ENCODE data around the gene PRKG1.
A peak's percentile ranks its signal among the peaks of the same experiment; 100 is the strongest.

Gene PRKG1

GRCh38 chr10:51419196-51420093, 345.2 kb downstream of the PRKG1 start:
- POLR2A ChIA-PET = no interaction called here
- CTCF ChIA-PET = interaction anchor here (0.6 to 4.9 kb wide), 3 partner anchors 9 to 356 kb away, joined by 3 to 45 read pairs (median 5); no protein-coding TSS in a partner anchor
- Histone ChIP-seq H3K27me3 (replicated peaks in 2 of 5; ENCODE audit: control insufficient read depth in 4 of 5, insufficient read depth in 5 of 5, low read length in 4 of 5) (peaks cover 0 to 3% (median 0%) of the 10 kb centered on the region in 5 experiments), H3K9me3 (ENCODE audit: control extremely low read depth in 1 of 5, control insufficient read depth in 4 of 5, insufficient read depth in 2 of 5, low read depth in 1 of 5, low read length in 4 of 5) (no peaks in the 10 kb centered on the region), H3K4me3 (ENCODE audit: control insufficient read depth in 1 of 7, extremely low read depth in 1 of 7, insufficient read depth in 4 of 7, low read depth in 2 of 7, low read length in 6 of 7) (no peak overlapping the region), H3K36me3 (ENCODE audit: control insufficient read depth in 4 of 4, insufficient read depth in 4 of 4, low read length in 3 of 4) (no peaks in the 10 kb centered on the region), H3K4me1 (ENCODE audit: control extremely low read depth in 1 of 4, control insufficient read depth in 4 of 4, insufficient read depth in 4 of 4, low read length in 3 of 4) (no peaks in the 10 kb centered on the region), H3K27ac (ENCODE audit: insufficient read depth in 1 of 2, low read depth in 1 of 2, low read length in 2 of 2, poor library complexity in 1 of 2, severe bottlenecking in 2 of 2) (no peak overlapping the region)
- no peak for DNase-seq
- WGBS (ENCODE audit: insufficient coverage) = 100% methylated on average over 2 of the region's 3 CpGs

DNA sequence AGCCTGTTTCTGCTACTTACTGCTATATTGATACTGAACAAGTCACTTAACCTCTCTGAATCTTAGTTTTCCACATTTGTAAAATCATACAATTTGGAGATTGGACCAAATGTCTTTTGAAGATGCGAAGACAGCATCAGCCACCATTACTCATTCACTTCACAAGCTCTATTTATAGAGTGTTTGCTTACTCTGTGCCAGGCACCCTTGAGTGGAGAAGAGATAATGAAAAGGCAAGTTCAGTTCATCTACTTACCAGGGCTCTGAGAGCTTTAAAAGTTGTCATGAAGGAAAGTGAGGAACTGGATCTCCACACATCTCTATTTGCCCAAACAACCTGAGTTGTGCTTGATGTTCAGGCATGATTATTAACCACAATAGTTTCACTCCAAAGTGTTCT, 347.6 kb downstream of the PRKG1 start:
- no peak for DNase-seq
- Histone ChIP-seq H3K4me3 (ENCODE audit: control insufficient read depth in 1 of 7, extremely low read depth in 1 of 7, insufficient read depth in 4 of 7, low read depth in 2 of 7, low read length in 6 of 7) (no peak overlapping the region), H3K27ac (ENCODE audit: insufficient read depth in 1 of 2, low read depth in 1 of 2, low read length in 2 of 2, poor library complexity in 1 of 2, severe bottlenecking in 2 of 2) (no peak overlapping the region), H3K27me3 (replicated peaks in 2 of 5; ENCODE audit: control insufficient read depth in 4 of 5, insufficient read depth in 5 of 5, low read length in 4 of 5) (peaks cover 0 to 3% (median 0%) of the 10 kb centered on the region in 5 experiments), H3K4me1 (ENCODE audit: control extremely low read depth in 1 of 4, control insufficient read depth in 4 of 4, insufficient read depth in 4 of 4, low read length in 3 of 4) (no peaks in the 10 kb centered on the region), H3K9me3 (ENCODE audit: control extremely low read depth in 1 of 5, control insufficient read depth in 4 of 5, insufficient read depth in 2 of 5, low read depth in 1 of 5, low read length in 4 of 5) (no peaks in the 10 kb centered on the region), H3K36me3 (ENCODE audit: control insufficient read depth in 4 of 4, insufficient read depth in 4 of 4, low read length in 3 of 4) (no peaks in the 10 kb centered on the region)
- CTCF ChIA-PET = interaction anchor here (1.0 to 4.9 kb wide), 7 partner anchors 12 to 609 kb away, joined by 3 to 45 read pairs (median 3); no protein-coding TSS in a partner anchor
- no CpG with 5 or more reads among the region's 1 CpG for WGBS (ENCODE audit: insufficient coverage)
- POLR2A ChIA-PET = no interaction called here

- H3K27me3 ChIP-seq (replicated peaks in 2 of 5; ENCODE audit: control insufficient read depth in 4 of 5, insufficient read depth in 5 of 5, low read length in 4 of 5) = peaks cover 0 to 3% (median 0%) of the 10 kb centered on the region in 5 experiments
- peak; percentile 51 to 84 (median 79) for DNase-seq
- ChIA-PET POLR2A (no interaction called here), CTCF (interaction anchor here (0.7 to 4.9 kb wide), 8 partner anchors 11 to 609 kb away, joined by 3 to 45 read pairs (median 3); no protein-coding TSS in a partner anchor)
- 67% methylated on average over 4 of the region's 6 CpGs for WGBS (ENCODE audit: insufficient coverage)
- no peaks in the 10 kb centered on the region for H3K9me3 ChIP-seq (ENCODE audit: control extremely low read depth in 1 of 5, control insufficient read depth in 4 of 5, insufficient read depth in 2 of 5, low read depth in 1 of 5, low read length in 4 of 5)
- H3K36me3 ChIP-seq (ENCODE audit: control insufficient read depth in 4 of 4, insufficient read depth in 4 of 4, low read length in 3 of 4) = no peaks in the 10 kb centered on the region
- no peak overlapping the region for H3K4me3 ChIP-seq (ENCODE audit: control insufficient read depth in 1 of 7, extremely low read depth in 1 of 7, insufficient read depth in 4 of 7, low read depth in 2 of 7, low read length in 6 of 7)
- no peaks in the 10 kb centered on the region for H3K4me1 ChIP-seq (ENCODE audit: control extremely low read depth in 1 of 4, control insufficient read depth in 4 of 4, insufficient read depth in 4 of 4, low read length in 3 of 4)
- H3K27ac ChIP-seq (ENCODE audit: insufficient read depth in 1 of 2, low read depth in 1 of 2, low read length in 2 of 2, poor library complexity in 1 of 2, severe bottlenecking in 2 of 2) = no peak overlapping the region
Observed at GRCh38 chr10:51422311-51423120, 348.2 kb downstream of the PRKG1 start.

DNA sequence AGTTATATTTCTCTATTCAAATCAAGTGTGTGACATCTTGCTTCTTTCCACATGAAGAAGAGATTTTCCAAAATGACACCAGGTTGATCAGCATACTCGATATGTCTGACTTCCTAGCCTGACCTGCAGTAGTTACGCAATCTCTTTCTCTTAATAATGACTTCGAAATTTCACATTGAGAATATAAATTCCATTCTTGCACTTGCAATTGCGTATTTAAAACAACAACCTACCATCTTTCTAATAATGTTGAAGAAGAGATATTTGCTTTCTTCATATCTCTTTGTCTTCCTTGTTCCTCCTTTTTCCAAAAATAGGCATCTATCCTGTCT, 348.8 kb downstream of the PRKG1 start:
- POLR2A ChIA-PET = no interaction called here
- H3K36me3 ChIP-seq (ENCODE audit: control insufficient read depth in 4 of 4, insufficient read depth in 4 of 4, low read length in 3 of 4) = no peaks in the 10 kb centered on the region
- H3K27ac ChIP-seq (ENCODE audit: insufficient read depth in 1 of 2, low read depth in 1 of 2, low read length in 2 of 2, poor library complexity in 1 of 2, severe bottlenecking in 2 of 2) = no peak overlapping the region
- CTCF ChIA-PET = interaction anchor here (0.7 to 4.9 kb wide), 3 partner anchors 10 to 505 kb away, joined by 3 to 45 read pairs (median 6); no protein-coding TSS in a partner anchor
- DNase-seq = no peak
- no peaks in the 10 kb centered on the region for H3K9me3 ChIP-seq (ENCODE audit: control extremely low read depth in 1 of 5, control insufficient read depth in 4 of 5, insufficient read depth in 2 of 5, low read depth in 1 of 5, low read length in 4 of 5)
- no peaks in the 10 kb centered on the region for H3K4me1 ChIP-seq (ENCODE audit: control extremely low read depth in 1 of 4, control insufficient read depth in 4 of 4, insufficient read depth in 4 of 4, low read length in 3 of 4)
- no peak overlapping the region for H3K4me3 ChIP-seq (ENCODE audit: control insufficient read depth in 1 of 7, extremely low read depth in 1 of 7, insufficient read depth in 4 of 7, low read depth in 2 of 7, low read length in 6 of 7)
- 100% methylated on average over 2 of the region's 4 CpGs for WGBS (ENCODE audit: insufficient coverage)
- H3K27me3 ChIP-seq (replicated peaks in 2 of 5; ENCODE audit: control insufficient read depth in 4 of 5, insufficient read depth in 5 of 5, low read length in 4 of 5) = peaks cover 0 to 3% (median 0%) of the 10 kb centered on the region in 5 experiments

GRCh38 chr10:51425431-51425830, 351.1 kb downstream of the PRKG1 start:
- Histone ChIP-seq H3K27me3 (replicated peaks in 2 of 5; ENCODE audit: control insufficient read depth in 4 of 5, insufficient read depth in 5 of 5, low read length in 4 of 5) (peaks cover 0 to 2% (median 0%) of the 10 kb centered on the region in 5 experiments), H3K4me3 (ENCODE audit: control insufficient read depth in 1 of 7, extremely low read depth in 1 of 7, insufficient read depth in 4 of 7, low read depth in 2 of 7, low read length in 6 of 7) (no peak overlapping the region), H3K36me3 (ENCODE audit: control insufficient read depth in 4 of 4, insufficient read depth in 4 of 4, low read length in 3 of 4) (no peaks in the 10 kb centered on the region), H3K9me3 (ENCODE audit: control extremely low read depth in 1 of 5, control insufficient read depth in 4 of 5, insufficient read depth in 2 of 5, low read depth in 1 of 5, low read length in 4 of 5) (no peaks in the 10 kb centered on the region), H3K4me1 (ENCODE audit: control extremely low read depth in 1 of 4, control insufficient read depth in 4 of 4, insufficient read depth in 4 of 4, low read length in 3 of 4) (no peaks in the 10 kb centered on the region), H3K27ac (ENCODE audit: insufficient read depth in 1 of 2, low read depth in 1 of 2, low read length in 2 of 2, poor library complexity in 1 of 2, severe bottlenecking in 2 of 2) (no peak overlapping the region)
- 90% methylated on average over 3 of the region's 3 CpGs for WGBS (ENCODE audit: insufficient coverage)
- no peak for DNase-seq
- ChIA-PET POLR2A (no interaction called here), CTCF (interaction anchor here (1.0 kb wide), 2 partner anchors 45 to 362 kb away, joined by 3 read pairs; no protein-coding TSS in a partner anchor)

DNA sequence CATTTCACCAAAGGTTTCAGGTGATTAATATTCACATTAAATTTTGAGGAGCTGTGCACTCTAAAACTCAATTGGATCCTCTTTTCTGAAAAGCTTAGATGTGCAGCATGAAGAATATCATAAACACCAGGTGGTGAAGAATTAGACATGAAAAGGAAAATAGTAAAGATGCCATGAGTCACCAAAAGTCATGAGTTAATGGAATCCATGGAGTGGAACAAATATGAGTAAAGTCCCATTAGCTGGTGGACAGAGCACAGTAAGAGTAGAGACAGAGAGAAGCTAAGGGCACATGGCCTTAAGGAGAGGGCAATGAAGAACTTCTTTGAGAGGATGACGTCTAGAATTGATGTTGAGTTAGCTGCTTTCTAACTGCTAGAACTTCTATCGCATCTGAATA, 353.5 kb downstream of the PRKG1 start:
- Histone ChIP-seq H3K4me1 (ENCODE audit: control extremely low read depth in 1 of 4, control insufficient read depth in 4 of 4, insufficient read depth in 4 of 4, low read length in 3 of 4) (no peaks in the 10 kb centered on the region), H3K9me3 (ENCODE audit: control extremely low read depth in 1 of 5, control insufficient read depth in 4 of 5, insufficient read depth in 2 of 5, low read depth in 1 of 5, low read length in 4 of 5) (no peaks in the 10 kb centered on the region), H3K27ac (ENCODE audit: insufficient read depth in 1 of 2, low read depth in 1 of 2, low read length in 2 of 2, poor library complexity in 1 of 2, severe bottlenecking in 2 of 2) (no peak overlapping the region), H3K27me3 (replicated peaks in 2 of 5; ENCODE audit: control insufficient read depth in 4 of 5, insufficient read depth in 5 of 5, low read length in 4 of 5) (peaks cover 0 to 2% (median 0%) of the 10 kb centered on the region in 5 experiments), H3K36me3 (ENCODE audit: control insufficient read depth in 4 of 4, insufficient read depth in 4 of 4, low read length in 3 of 4) (no peaks in the 10 kb centered on the region), H3K4me3 (ENCODE audit: control insufficient read depth in 1 of 7, extremely low read depth in 1 of 7, insufficient read depth in 4 of 7, low read depth in 2 of 7, low read length in 6 of 7) (no peak overlapping the region)
- no peak for DNase-seq
- ChIA-PET CTCF (interaction anchor here (1.0 to 1.7 kb wide), 2 partner anchors 8 to 364 kb away, joined by 5 to 7 read pairs; no protein-coding TSS in a partner anchor), POLR2A (no interaction called here)
- 96% methylated on average over 2 of the region's 2 CpGs for WGBS (ENCODE audit: insufficient coverage)

All from common myeloid progenitor, CD34-positive (primary cell).